ENCODE results near the gene ARL14EPL.

DNA sequence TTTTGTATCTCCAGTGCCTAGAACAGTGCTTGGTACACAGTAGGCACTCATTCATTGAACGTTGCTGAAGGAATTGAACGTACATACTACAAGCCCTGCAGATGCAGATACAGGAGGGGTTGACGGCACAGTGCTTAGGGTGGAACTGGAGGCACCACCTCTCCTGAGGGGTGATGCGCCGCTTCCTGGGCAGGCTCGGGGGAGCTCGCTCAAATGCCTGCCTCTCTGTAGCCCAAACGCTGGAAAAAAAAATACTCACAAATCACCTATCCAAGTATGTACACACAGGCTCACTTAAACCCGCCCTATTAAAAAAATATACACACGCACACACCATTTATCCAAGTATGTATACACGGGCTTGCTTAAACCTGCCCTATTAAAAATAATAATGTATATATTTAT is 52.0 kb downstream of the ARL14EPL start:
- TF ChIP-seq, protein P1, sequence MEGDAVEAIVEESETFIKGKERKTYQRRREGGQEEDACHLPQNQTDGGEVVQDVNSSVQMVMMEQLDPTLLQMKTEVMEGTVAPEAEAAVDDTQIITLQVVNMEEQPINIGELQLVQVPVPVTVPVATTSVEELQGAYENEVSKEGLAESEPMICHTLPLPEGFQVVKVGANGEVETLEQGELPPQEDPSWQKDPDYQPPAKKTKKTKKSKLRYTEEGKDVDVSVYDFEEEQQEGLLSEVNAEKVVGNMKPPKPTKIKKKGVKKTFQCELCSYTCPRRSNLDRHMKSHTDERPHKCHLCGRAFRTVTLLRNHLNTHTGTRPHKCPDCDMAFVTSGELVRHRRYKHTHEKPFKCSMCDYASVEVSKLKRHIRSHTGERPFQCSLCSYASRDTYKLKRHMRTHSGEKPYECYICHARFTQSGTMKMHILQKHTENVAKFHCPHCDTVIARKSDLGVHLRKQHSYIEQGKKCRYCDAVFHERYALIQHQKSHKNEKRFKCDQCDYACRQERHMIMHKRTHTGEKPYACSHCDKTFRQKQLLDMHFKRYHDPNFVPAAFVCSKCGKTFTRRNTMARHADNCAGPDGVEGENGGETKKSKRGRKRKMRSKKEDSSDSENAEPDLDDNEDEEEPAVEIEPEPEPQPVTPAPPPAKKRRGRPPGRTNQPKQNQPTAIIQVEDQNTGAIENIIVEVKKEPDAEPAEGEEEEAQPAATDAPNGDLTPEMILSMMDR (IDR thresholded peaks at IDR 0.05), result no peak
- TF ChIP-seq POLR2A (IDR thresholded peaks at IDR 0.05), result no peak

All from heart left ventricle (tissue), 13 donors.